ENCODE results near the gene ATP10A.
"Not testable (repeated sequence)": the region's sequence is repeated elsewhere in the genome, so short reads cannot be mapped to it uniquely, and the experiment has no call there.

Gene ATP10A

GRCh38 chr15:25764980-25765735, 98.0 kb downstream of the ATP10A start:
- no peak for TF ChIP-seq CTCF (IDR thresholded peaks at IDR 0.05; ENCODE audit: control insufficient read depth, extremely low read depth, insufficient read depth)
- no peak overlapping the region for H3K4me3 ChIP-seq (ENCODE audit: low read depth, low read length)
- no peak for DNase-seq (ENCODE audit: low read depth)

- TF ChIP-seq CTCF (IDR thresholded peaks at IDR 0.05; ENCODE audit: control insufficient read depth, extremely low read depth, insufficient read depth): no peak
- DNase-seq (ENCODE audit: low read depth): no peak
- no peak overlapping the region for H3K4me3 ChIP-seq (ENCODE audit: low read depth, low read length)
Observed at GRCh38 chr15:25763954-25764353, 99.2 kb downstream of the ATP10A start.

- TF ChIP-seq CTCF (IDR thresholded peaks at IDR 0.05; ENCODE audit: control insufficient read depth, extremely low read depth, insufficient read depth): no peak
- DNase-seq (ENCODE audit: low read depth): no peak
Observed at GRCh38 chr15:25763331-25763751, 99.8 kb downstream of the ATP10A start.

GRCh38 chr15:25761971-25762662, 101.0 kb downstream of the ATP10A start:
- no peak for TF ChIP-seq CTCF (IDR thresholded peaks at IDR 0.05; ENCODE audit: control insufficient read depth, extremely low read depth, insufficient read depth)
- DNase-seq (ENCODE audit: low read depth): no peak
- H3K4me3 ChIP-seq (ENCODE audit: low read depth, low read length): no peak overlapping the region

More at GRCh38 chr15:25763331-25763751, 99.8 kb downstream of the ATP10A start:
- no peak overlapping the region for H3K4me3 ChIP-seq (ENCODE audit: low read depth, low read length)

- H3K4me3 ChIP-seq (ENCODE audit: low read depth, low read length): no peak overlapping the region
- TF ChIP-seq CTCF (IDR thresholded peaks at IDR 0.05; ENCODE audit: control insufficient read depth, extremely low read depth, insufficient read depth): no peak
- DNase-seq (ENCODE audit: low read depth): no peak
Observed at GRCh38 chr15:25759421-25759820, 103.7 kb downstream of the ATP10A start.

GRCh38 chr15:25758612-25759011, 104.5 kb downstream of the ATP10A start:
- DNase-seq (ENCODE audit: low read depth); H3K4me3 ChIP-seq (ENCODE audit: low read depth, low read length): not testable (repeated sequence)

GRCh38 chr15:25743548-25744275, 119.4 kb downstream of the ATP10A start:
- no peak for DNase-seq (ENCODE audit: low read depth)
- TF ChIP-seq CTCF (IDR thresholded peaks at IDR 0.05; ENCODE audit: control insufficient read depth, extremely low read depth, insufficient read depth): no peak
- H3K4me3 ChIP-seq (ENCODE audit: low read depth, low read length): no peak overlapping the region

Measured in LNCaP clone FGC (cell line).